HG03457 (cell line): ENCODE measurements around the gene PBRM1.

Source experiments
- ATAC-seq: cut with Tn5 transposase; IDR thresholded peaks from one replicate; pipeline ENCODE4 v1.9.1; 2021; ENCODE audit warnings: moderate number of reproducible peaks; ENCODE audit not compliant: unreplicated experiment

Gene PBRM1

DNA sequence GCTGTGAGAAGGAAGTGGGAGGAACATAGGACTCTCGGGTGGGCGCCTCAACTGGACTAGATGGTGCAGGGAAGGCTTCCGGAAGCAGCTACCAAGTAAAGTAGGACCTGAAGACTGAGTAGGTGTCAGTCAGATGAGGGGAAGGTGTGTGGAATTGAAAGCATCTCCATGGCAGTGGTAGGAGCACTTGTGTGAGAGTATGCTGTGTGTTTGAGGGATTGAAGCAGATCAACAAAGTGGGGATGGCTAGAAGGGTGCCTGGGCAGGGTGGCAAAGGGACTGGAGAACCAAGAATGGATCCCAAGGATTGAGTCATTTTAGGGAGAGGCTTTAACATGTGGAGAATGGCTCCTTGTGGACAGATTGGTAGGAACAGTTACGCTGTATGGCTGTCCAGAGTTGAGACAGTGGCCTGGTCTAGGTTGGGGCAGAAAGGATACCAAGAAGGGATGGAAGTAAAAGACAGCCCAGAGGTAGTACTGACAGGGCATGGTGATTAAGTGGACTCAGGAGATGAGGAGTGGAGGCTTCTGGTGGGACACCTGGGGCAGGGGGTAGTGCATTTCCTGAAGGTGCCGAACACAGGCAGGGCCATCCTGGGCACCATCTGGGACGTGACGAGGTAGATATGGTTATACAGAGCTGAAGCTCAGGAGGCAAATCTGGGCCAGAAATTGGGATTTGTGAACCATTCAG lies 147.8 kb downstream of the PBRM1 start:
- ATAC-seq = no peak

- ATAC-seq = no peak
Observed at GRCh38 chr3:52537165-52537620, 148.5 kb downstream of the PBRM1 start.

- peak; percentile 84 for ATAC-seq
Observed at GRCh38 chr3:52536369-52537164, 149.1 kb downstream of the PBRM1 start, which contains the start of gene UQCC5. TSS of gene UQCC5 (plus strand) at chr3:52536605. CDS start at chr3:52536756, 151 bp downstream.

- no peak for ATAC-seq
Observed at GRCh38 chr3:52536112-52536368, 149.7 kb downstream of the PBRM1 start.

DNA sequence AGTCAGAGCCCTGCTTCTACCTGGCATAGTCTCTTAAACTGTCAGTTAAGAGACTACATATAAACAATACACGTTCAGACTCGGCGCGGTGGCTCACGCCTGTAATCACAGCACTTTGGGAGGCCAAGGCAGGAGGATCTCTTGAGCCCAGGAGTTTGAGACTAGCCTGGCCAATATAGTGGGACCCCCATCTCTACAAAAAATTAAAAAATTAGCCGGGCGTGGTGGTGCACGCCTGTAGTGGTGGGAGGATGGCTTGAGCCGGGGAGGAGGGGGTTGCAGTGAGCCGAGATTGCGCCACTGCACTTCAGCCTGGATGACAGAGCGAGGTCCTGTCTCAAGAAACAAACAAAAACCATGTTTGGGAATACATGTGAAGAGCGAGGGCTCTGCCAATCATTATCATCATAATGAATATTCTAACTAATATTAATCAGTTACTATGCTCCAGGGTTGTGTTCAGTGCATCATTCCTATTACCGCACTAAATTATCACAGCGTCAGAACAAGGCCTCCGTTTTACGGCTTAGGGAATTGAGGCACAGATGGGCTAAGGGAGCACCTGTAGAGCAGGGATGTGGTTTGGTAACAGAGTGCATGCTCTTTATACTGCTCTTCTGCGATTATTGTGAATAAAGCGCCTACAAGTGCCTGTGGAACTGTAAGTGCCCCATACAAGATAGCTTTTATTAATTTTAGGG lies 150.2 kb downstream of the PBRM1 start:
- ATAC-seq = no peak

DNA sequence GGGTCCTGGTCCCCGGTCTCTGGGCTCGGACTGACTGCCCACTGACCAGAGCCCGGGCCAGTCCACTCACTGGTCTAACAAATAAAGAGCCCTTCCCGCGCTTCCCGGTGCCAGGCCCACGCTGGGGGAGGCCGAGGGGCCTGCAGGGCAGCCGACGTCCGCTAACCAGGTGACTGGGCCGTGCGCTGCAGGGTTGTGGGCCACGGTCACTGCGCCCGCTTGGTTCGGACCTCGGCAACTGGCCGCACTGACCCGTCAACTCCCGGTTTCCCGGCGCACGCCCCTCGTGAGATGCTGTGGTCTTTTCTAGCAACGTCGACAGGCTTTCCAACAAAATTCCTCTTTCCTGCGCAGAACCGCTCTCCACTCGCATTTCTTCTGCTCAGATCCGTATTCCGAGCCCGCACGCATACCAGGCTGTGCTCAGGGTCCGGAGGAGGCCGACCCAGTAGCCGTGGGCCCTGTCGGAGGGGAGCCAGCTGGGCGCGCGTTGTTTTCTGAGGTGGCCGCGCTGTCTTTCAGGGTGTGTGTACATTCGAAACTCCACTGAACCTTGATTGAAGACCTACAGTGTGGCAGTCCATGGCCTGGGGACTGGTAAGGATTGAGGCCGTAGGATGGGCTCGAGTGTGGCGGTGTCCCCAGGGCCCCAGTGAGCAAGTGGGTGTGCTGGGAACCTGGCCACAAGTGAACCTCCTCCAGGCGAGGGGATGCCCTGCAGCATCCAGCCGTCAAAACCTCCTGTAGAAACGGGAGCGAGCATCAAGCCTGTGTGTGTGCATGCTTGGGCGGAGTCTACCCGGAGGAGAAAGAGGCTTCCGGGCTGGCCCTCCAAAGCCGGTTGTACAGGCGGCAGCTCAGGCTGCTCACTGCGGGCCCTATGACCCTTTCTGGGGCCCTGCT lies 151.2 kb downstream of the PBRM1 start:
- no peak for ATAC-seq

- no peak for ATAC-seq
Observed at GRCh38 chr3:52533623-52534280, 152.0 kb downstream of the PBRM1 start, which contains the start of gene NT5DC2. TSS of gene NT5DC2 (minus strand) at chr3:52533857. CDS start at chr3:52533737, 120 bp downstream.

DNA sequence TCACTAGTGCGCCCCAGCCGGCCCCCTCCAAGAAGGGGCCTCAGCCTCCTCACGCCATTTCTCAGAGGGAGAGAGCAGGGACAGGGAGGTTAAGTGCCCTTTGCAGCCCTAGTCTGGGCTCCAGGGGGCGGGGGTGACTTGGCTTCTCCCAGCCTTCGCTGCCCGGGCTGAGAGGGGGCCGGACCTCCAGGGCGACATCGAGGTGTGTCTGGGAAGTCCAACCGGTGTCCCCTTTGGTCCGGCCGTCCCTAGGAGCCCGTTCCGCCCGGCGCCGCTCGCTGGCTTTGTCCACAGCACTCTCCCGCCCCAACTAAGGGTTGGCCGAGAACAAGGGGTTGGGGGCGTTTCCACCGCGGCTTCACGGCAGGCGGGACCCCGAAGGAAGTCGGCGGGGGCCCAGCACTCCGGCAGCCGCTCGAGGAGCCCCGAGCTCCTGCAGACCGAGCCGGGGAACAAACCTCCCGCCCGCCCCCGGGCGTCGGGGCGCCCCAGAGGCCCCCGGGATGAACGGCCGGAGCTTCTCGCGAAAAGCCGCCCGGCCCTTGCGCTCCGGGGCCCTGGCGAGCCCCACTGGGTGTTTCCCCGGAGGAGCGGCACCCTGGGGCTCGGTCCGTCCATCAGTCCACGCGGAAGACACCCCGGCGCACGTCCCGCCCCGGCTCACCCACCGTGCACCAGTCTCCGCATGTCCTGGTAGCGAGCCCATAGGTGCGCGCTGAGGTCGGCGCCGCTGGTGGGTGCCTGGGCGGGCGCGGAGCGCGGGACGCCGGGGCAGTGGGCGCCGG lies 152.7 kb downstream of the PBRM1 start:
- ATAC-seq = no peak

DNA sequence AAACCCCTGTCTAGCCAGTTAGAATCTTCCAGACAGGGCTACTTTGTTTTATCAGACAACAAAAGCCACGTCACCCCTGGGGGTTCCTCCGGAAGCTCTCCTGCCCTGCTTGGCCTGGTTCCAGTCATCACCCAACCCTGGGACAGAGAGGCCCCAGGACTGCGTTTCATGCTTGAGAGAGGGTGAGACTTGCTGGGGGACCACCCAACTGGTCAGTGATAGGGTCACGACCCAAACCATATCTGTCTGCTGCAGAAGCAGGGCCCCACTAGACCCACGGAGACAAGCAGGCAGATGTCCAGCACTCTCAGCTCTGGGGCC lies 153.2 kb downstream of the PBRM1 start:
- ATAC-seq = no peak

- ATAC-seq = no peak
Observed at GRCh38 chr3:52531860-52532516, 153.7 kb downstream of the PBRM1 start.

GRCh38 chr3:52530918-52531826 lies 154.5 kb downstream of the PBRM1 start:
- no peak for ATAC-seq

GRCh38 chr3:52529376-52530333 lies 156.1 kb downstream of the PBRM1 start:
- no peak for ATAC-seq

- no peak for ATAC-seq
Observed at GRCh38 chr3:52528586-52529375, 156.9 kb downstream of the PBRM1 start.

DNA sequence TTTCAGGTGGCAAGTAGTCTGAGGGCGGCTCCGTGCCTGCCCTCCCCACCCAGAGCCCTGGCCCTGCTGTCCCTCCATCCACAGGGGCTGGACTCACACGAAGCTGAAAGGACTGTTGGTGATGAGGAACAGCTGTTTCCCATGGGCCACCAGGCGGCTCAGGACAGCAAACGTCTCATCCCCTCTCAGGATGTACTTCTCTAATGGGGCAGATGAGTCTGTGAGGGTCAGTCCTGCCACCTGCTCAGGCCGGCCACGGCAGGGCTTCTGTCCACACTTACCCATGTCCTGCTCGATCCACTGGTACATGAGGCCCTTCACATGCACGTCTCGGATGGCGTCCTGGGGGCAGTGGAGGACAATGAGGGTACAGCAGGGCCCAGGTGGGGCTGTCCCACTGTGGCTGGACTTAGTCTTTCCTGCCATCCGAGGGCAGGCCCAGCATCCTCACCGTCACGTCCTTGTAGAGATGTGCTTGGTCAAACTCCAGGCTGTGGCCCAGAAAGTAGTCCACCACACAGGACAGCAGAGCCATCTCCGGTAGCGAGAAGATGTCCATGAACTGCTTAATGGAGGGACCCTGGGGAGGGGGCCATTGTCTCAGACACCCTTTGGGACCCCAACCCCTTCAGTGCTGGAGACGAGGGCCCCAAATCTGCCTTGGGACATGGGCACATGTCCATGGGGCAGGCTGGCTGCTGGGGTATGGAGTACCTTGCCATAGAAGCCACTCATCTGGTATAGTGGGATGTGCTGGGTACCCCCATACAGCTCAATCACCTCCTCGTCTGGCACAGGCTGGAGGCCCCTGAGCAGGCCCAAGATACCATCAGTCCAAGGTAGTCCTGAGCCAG lies 157.8 kb downstream of the PBRM1 start:
- no peak for ATAC-seq

GRCh38 chr3:52527039-52527731 lies 158.5 kb downstream of the PBRM1 start:
- ATAC-seq = no peak
